HG02885 (cell line): ENCODE measurements around the gene IGFBP3.
"Not testable (repeated sequence)": the region's sequence is repeated elsewhere in the genome, so short reads cannot be mapped to it uniquely, and the experiment has no call there.

Source experiments
- ATAC-seq: cut with Tn5 transposase; IDR thresholded peaks from one replicate; pipeline ENCODE4 v1.9.1; 2021; ENCODE audit warnings: mild to moderate bottlenecking; ENCODE audit not compliant: unreplicated experiment, poor library complexity

Gene IGFBP3, protein sequence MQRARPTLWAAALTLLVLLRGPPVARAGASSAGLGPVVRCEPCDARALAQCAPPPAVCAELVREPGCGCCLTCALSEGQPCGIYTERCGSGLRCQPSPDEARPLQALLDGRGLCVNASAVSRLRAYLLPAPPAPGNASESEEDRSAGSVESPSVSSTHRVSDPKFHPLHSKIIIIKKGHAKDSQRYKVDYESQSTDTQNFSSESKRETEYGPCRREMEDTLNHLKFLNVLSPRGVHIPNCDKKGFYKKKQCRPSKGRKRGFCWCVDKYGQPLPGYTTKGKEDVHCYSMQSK

DNA sequence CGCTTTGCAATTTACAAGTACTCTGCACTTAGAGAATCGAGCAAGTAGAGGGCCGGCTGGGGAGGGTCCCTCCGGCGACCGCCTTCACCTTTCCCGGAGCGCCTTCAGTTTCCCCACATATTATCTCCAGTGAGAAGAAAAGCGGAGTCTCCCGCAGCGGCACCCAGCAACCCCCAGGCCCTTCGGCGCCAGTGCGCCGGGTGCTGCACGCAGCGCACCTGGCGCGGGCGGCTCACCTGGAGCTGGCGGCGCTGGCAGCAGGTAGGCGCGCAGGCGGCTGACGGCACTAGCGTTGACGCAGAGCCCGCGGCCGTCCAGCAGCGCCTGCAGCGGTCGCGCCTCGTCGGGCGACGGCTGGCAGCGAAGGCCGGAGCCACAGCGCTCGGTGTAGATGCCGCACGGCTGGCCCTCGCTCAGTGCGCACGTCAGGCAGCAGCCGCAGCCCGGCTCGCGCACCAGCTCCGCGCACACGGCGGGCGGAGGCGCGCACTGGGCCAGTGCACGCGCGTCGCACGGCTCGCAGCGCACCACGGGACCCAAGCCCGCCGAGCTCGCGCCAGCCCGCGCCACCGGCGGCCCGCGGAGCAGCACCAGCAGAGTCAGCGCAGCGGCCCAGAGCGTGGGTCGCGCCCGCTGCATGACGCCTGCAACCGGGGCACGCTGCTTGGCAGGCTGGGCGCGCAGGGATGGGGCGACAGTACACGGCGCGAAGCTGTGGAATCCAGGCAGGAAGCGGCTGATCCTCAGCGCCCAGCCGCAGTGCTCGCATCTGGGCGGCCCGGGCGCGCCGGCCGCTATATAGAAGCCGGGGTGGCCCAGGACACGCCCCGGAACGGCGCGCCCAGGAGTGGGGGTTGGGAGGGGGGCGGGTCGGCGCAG lies at the start of gene IGFBP3:
Gene IGFBP3, minus strand, starts transcription at position 771 of the 879 bp plus-strand sequence. Its CDS starts 132 bp downstream, at position 639.
- no peak for ATAC-seq

DNA sequence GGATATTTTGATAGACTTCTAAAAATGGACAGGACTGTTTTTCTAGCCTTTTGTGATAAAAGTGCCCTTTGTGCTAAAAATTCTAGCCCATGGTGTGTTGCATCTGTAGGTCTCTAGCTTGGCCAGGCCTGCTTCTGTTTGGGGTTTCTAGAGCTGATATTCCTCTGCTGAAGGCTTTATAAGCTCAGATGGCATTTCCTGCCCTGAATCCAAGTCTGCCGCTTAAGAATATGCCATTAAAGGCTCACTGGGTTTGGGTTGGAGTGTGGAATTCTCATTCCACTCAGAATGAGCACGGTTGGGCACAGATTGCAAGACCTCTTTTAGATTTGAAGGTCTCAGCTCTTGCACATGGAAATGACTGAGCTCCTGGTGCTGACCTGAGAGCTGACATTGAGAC lies 49.4 kb upstream of the IGFBP3 start:
- ATAC-seq: no peak

DNA sequence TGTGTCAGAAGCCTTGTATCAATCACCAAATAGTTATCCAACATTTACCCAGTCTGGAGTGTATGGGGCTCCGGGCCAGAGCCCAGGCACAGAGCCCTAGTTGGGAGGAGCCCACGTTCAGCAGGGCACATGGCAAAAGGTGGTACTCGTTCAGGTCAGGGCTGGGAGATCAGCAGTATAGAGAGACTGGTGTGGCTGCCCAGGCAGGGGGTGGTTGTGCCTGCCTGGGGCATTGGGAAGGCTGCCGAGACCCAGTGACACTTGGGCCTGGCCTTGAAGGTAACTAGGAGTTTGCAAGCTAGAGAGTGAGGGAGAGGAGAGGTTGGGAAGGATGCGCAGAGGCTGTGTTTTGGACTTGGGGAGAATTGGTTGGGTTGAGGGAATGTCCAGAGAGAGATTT lies 48.9 kb upstream of the IGFBP3 start:
- no peak for ATAC-seq

DNA sequence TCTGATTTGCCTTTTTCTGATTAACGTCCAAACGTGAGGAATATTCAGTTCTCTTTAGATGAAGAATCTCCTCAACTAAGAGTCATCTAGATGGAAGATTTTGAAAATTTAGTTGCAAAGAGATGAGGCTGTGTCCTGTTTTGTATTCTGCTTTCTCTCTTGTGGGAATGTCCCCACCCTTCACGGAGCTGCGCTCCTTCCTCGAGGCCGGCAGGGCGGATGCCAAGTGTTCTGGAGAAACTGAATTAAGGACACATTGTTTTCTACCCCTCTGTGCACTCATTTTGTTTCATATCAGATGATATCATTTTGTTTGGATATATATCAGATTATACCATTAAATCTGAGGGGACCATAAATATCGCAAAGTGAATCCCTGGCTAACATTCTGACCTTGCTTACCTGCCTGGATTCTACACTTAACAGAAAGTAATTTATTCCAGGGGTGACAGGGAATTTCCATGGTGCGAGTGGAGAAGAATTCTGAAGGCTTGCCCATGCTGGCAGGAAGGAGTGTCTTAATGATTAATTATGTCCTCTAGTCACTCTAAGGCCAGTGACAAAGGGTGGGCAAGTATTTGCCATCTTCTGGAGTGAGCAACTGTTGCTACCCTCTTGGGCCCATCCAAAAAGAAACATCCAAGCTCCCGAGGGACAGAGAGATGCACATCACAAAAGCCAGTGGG lies 47.9 kb upstream of the IGFBP3 start:
- ATAC-seq: no peak

DNA sequence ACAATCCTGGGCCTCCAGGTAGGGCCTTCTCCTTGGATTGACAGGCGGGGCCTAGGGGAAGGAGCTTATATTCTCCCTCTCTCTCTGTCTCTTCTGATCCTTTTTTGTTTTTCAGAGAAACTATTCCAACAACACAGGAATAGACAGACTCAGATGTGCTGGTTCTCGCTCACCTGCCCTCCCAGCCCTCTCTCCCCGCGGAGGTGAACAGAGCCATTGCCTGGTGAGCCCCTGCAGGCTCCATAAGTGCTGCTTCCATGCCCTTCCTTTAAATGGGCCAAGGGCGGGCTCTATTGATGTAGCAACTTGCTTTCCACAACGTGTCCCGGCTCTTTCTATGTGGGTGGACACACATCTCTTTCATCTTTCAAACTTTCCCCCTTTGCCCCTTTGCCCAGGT lies 47.2 kb upstream of the IGFBP3 start:
- no peak for ATAC-seq

DNA sequence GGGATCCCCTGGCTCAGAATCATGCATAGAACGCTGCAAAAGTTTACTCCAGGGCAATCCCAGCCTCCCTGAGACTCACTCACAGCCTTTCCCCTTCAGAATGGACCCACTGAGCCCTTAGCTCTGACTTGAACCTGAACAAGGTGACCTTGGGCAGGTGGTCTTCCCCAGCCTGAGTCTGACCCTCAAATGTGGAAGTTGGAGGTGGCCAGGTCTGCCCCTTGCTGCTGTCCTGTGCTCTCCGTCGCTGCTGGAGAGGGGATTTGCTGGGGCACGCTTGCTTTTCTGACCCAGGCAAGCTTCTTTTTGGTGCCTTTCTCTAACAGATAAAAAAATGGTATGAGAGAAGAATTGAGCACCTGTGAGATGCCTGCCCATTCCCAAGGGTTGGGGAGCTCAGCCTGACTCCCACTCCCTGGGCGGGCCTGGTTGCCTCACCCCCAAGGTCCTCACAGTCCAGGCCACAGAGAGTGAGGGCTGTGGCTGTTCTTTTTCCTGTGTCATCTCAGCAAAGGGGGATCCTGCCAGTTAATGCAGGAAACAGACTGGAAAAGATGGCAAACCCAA lies 46.6 kb upstream of the IGFBP3 start:
- ATAC-seq: no peak

DNA sequence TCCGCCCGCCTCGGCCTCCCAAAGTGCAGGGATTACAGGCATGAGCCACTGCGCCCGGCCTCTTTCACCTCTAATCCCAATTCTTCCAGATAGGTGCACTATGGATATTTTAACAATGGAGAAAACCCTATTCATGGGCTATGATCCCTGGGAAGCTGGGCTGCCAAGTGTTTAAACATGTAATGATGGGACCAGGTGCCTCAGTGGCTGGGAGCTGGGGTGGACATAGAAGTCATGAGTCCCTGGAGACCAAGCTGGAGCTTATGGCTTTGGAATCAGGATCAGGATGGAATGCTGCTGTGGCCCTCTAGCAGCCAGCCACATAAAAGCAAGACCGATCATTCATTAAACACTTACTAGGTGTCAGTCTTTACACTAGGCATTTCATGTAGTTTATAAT lies 41.8 kb upstream of the IGFBP3 start:
- no peak for ATAC-seq

DNA sequence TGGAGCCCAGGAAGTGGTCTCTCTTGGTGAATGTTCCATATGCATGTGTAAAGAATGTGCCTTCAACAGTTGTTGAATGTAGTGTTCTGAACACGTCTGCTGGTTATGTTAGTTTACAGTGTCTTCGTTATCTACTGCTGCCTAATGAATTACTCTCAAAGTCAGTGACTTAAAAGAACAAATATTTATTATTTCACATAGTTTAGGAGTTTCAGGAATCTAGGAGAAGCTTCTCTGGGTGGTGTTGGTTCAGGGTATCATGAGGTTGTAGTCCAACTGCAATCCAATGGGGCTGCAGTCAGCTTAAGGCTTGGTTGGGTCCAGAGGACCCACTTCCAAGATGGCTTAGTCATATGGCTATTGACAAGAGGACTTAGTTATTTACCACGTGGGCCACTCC lies 36.6 kb upstream of the IGFBP3 start:
- no peak for ATAC-seq

DNA sequence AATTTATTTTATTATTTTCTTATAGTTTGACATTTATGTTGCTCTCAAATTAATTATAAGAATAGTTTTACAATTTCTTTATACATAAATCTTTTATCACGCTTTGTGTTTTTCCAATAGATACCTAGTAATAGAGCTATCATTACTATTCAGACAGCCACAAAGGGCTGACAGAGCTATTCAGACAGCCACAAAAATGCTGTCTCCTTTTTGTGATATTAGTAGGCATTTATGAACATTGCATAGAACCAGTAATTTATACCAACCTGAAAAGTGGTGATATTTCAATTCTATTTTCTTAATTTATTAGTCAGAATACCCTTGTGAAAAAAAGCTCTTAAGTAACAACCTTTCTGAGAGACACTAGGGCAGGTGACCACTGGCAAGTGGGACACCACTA lies 34.2 kb upstream of the IGFBP3 start:
- no peak for ATAC-seq

DNA sequence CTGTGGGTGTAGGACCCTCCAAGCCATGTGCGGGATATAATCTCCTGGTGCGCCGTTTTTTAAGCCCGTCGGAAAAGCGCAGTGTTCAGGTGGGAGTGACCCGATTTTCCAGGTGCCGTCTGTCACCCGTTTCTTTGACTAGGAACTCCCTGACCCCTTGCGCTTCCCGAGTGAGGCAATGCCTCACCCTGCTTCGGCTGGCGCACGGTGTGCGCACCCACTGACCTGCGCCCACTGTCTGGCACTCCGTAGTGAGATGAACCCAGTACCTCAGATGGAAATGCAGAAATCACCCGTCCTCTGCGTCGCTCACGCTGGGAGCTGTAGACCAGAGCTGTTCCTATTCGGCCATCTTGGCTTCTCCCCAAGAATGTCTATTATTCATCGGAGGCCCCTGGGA lies 32.0 kb upstream of the IGFBP3 start:
- ATAC-seq: not testable (repeated sequence)

DNA sequence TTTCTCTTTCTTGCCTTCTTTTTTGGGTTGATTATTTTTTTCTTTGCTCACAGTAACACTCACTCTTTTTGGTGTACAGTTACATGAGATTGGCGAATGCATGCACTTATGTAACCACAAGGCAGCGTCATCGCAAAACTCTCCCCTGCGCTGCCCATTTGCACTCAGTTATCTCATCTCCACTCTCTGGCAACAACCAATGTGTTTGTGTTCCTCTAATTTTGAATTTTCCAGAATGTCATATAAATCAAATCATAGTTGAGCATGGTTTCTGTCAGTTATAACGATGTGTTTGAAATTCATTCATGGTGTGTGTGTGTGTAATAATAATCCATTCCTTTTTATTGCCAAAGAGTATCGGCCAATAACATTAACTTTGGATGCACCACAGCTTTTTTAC lies 23.0 kb upstream of the IGFBP3 start:
- no peak for ATAC-seq

DNA sequence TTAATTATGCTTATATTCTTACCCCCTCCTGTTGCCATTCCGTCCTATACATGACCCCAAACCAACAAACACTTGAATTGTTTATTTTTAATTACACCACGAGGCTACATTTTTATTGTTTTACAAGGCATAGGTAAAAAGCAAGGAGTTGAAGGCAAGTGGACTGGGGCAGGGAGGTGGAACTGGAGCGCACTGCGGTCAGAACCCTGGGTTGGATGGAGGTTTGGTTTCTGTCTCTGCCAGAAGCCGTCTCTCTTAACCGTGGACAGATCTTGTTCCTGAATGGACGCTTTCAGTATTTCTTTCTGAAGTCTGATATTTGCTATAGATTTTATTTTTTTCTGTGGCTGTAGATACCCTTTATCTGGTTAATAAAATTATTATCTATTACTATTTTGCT lies 19.9 kb upstream of the IGFBP3 start:
- no peak for ATAC-seq

DNA sequence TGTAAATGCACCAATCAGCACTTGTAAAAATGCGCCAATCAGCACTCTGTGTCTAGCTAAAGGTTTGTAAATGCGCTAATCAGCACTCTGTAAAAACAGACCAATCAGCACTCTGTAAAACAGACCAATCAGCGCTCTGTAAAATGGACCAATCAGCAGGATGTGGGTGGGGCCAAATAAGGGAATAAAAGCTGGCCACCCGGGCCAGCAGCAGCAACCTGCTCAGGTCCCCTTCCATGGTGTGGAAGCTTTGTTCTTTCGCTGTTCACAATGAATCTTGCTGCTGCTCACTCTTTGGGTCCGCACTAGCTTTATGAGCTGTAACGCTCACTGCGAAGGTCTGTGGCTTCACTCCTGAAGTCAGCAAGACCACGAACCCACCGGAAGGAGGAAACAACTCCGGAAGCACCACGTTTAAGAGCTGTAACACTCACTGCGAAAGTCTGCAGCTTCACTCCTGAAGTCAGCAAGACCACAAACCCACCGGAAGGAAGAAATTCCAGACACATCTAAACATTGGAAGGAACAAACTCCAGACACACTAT lies 19.2 kb upstream of the IGFBP3 start:
- ATAC-seq: not testable (repeated sequence)

DNA sequence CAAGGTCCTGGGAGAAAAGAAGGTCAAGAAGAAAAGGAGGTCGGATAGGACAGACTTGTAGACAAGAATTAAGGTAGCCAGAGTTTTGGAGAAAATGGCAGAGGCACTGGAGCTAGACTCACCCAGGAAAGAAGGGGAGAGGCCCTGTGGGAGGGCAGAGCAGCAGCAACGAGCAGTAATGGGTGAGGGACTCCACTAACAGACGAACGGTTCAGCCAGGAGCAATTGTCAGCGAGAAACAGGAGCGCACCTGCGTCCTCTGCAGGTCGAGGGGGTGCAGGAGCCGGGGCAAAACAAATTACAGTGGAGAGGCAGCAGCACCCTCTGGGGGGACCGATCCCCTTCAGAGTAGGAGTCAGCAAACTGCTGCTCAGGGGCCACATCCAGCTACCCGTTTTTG lies 18.5 kb upstream of the IGFBP3 start:
- no peak for ATAC-seq

DNA sequence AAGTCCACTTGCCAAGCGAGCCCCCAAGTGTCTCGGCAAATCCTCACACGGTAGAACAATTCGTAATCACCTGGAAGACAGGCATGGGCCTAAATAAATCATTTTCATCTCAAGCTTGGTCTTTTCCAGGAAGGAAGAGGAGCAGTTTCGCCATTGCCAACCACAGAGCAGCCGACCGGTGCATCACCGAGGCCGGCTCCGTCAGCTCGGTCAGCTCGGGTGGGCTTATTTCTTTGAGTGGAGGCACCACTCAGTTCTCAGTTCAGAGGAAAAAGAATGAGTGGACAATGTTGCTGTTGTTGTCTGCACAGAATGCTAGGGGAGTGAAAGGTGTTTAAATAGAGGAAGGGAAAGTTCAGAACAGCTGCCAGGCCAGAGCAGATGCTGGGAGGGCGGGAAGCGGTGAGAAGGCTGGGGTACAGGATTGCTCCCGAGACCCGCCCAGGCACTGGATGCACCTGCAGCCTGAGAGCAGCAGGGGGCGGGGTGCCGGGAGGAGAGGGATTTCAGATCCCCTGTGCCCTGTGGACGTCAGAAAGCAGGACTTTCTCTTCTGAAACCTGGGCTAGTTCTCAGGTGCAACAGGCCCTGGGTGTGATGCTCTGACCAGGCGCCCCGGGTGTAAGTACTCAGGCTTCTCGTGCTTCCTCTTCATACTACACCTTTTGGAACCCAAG lies 17.7 kb upstream of the IGFBP3 start:
- no peak for ATAC-seq

DNA sequence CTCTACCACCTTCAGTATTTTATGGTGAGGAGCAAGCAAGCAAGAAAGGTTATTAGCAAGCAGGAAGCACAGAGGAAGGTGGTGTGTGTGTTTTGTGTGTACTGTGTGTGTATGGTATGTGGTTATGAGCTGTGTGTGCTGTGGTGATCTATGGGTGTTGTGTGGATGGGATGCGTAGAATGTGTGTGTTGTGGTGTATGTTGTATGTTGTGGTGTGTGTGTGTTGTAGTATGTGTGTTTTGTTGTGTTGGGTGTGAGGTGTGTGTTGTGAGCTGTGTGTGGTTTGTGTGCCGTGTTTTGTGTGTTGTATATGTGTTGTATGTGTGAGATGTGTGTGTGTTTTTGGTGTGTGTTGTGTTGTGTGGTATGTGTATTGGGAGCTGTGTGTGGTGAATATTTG lies 16.8 kb upstream of the IGFBP3 start:
- ATAC-seq: no peak

DNA sequence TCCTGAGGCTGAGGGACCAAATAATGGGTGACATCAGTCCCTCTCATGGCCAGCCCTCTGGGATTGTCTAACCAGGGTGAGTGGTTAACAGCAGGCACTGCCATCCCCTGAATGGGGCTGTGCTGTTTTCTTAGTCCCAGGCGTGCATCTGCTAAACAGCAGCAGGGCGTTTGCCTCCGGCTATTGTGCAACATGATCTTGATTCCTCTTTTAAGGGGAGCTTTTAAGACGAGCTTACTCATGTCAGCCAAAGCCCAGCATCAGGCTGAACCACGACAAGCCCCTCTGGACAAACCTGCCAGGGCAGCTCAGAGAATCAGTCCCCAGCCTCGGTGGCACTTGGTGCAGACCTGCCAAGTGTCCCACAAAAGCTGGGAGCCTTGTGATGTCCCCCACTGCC lies 16.2 kb upstream of the IGFBP3 start:
- ATAC-seq: no peak

DNA sequence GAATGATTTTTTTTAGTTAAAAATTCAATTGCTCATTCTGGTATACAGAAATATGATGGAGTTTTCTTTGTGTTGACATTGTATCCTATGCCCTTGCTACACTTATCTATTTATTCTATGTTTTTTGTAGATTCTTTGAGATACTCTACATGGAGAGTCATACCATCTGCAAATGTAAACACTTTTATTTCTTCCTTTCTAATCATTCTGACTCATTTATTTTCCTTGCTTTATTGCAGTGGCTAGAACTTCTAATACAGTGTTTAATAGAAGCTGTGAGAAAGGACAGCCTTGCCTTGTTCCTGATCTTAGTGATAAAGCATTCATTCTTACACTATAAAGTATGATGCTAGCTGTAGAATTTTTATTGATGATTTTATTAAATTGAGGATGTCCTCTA lies 9.9 kb upstream of the IGFBP3 start:
- no peak for ATAC-seq

DNA sequence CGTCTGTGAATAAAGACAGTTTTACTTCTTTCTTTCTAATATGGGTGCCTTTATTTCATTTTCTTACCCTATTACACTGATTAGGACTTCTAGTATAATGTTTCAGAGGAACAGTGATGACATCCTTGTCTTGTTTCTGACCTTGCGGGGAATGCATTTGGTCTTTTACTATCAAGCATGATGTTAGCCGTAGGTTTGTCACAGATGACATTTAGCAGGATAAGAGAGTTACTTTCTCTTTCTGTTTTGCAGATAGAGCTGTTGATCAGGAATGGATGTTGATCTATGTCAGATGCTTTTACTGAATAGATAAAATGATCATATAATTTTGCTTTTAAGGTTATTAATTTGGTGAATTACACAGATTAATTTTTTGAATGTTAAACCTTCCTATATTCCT lies 6.6 kb upstream of the IGFBP3 start:
- ATAC-seq: no peak

DNA sequence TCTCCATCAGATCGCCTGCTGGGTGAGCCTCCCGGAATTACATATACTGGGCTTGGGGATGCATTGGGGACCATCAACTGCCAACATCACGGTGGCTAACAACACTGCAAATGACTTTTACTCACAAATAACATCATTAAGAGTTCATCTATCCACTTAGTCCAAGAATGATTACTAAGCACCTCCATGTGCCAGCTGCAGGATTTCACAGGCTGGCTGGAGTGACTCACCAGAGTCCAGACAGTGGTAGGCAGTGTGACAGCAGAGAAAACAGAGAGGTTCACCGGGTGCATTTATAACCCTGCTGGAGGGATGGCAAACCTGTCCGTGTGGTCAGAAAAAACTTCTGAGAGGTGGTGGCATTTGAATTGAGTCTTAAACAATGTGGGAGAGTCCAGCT lies 3.2 kb upstream of the IGFBP3 start:
- no peak for ATAC-seq
